Muscle layer of duodenum (tissue), 2 donors: Measurements from ENCODE around the gene KRTAP10-4.

ENCODE experiments used
- H3K27ac ChIP-seq: one replicate; pipeline ENCODE4 v1.7.0; 2013; ENCODE audit warnings: mild to moderate bottlenecking, low read length
- H3K27me3 ChIP-seq: one replicate; pipeline ENCODE4 v1.7.0; 2013; ENCODE audit warnings: low read depth, mild to moderate bottlenecking, control low read depth, low read length
- H3K36me3 ChIP-seq, 2 donors: one replicate each; pipeline ENCODE4 v1.7.0; 2013; ENCODE audit warnings: low read length in 2 of 2, control low read depth in 1 of 2, mild to moderate bottlenecking in 1 of 2; ENCODE audit not compliant: insufficient read depth in 2 of 2, control insufficient read depth in 1 of 2
- H3K4me1 ChIP-seq, 2 donors: one replicate each; pipeline ENCODE4 v1.7.0; 2013; ENCODE audit warnings: low read length in 2 of 2, mild to moderate bottlenecking in 2 of 2, control low read depth in 1 of 2, moderate library complexity in 1 of 2; ENCODE audit not compliant: insufficient read depth in 2 of 2, control insufficient read depth in 1 of 2
- H3K4me3 ChIP-seq, 2 donors: one replicate each; pipeline ENCODE4 v1.7.0; 2013; ENCODE audit warnings: low read length in 2 of 2, low read depth in 1 of 2, mild to moderate bottlenecking in 1 of 2
- H3K9me3 ChIP-seq, 2 donors: one replicate each; pipeline ENCODE4 v1.7.0; 2013; ENCODE audit warnings: low read length in 2 of 2, control low read depth in 1 of 2, mild to moderate bottlenecking in 1 of 2; ENCODE audit not compliant: control insufficient read depth in 1 of 2
- donor health status: healthy.

The KRTAP10-4 gene

GRCh38 chr21:44611551-44611950 lies 38.0 kb downstream of the KRTAP10-4 start:
- no peaks in the 10 kb centered on the region for H3K27me3 ChIP-seq
- H3K4me1 ChIP-seq = no peaks in the 10 kb centered on the region
- H3K36me3 ChIP-seq = no peaks in the 10 kb centered on the region
- no peak overlapping the region for H3K27ac ChIP-seq
- no peak overlapping the region for H3K4me3 ChIP-seq
- peaks cover 0 to 21% of the 10 kb centered on the region in 2 donors for H3K9me3 ChIP-seq

GRCh38 chr21:44612029-44612486 lies 38.5 kb downstream of the KRTAP10-4 start, which contains the start of gene KRTAP10-8:
Gene KRTAP10-8, plus strand, starts transcription at chr21:44612079. Its CDS starts 22 bp downstream, at chr21:44612101.
- Histone ChIP-seq H3K9me3 (peaks cover 0 to 21% of the 10 kb centered on the region in 2 donors), H3K27ac (no peak within 1 kb of the TSS), H3K4me3 (no peak within 1 kb of the TSS), H3K4me1 (no peaks in the 10 kb centered on the region), H3K36me3 (no peaks in the 10 kb centered on the region), H3K27me3 (no peaks in the 10 kb centered on the region)

GRCh38 chr21:44612669-44613229 lies 39.2 kb downstream of the KRTAP10-4 start:
- H3K27me3 ChIP-seq = no peaks in the 10 kb centered on the region
- no peaks in the 10 kb centered on the region for H3K36me3 ChIP-seq
- H3K27ac ChIP-seq = no peak overlapping the region
- H3K4me3 ChIP-seq = no peak overlapping the region
- H3K9me3 ChIP-seq = peaks cover 0 to 21% of the 10 kb centered on the region in 2 donors
- H3K4me1 ChIP-seq = no peaks in the 10 kb centered on the region

- H3K9me3 ChIP-seq = peaks cover 0 to 21% of the 10 kb centered on the region in 2 donors
- H3K27me3 ChIP-seq = no peaks in the 10 kb centered on the region
- H3K4me1 ChIP-seq = no peaks in the 10 kb centered on the region
- H3K36me3 ChIP-seq = no peaks in the 10 kb centered on the region
- no peak overlapping the region for H3K27ac ChIP-seq
- no peak overlapping the region for H3K4me3 ChIP-seq
These were observed 40.0 kb downstream of the KRTAP10-4 start for GRCh38 chr21:44613386-44614155.

- Histone ChIP-seq H3K4me3 (no peak overlapping the region), H3K4me1 (no peaks in the 10 kb centered on the region), H3K9me3 (peaks cover 0 to 19% of the 10 kb centered on the region in 2 donors), H3K27ac (no peak overlapping the region), H3K27me3 (no peaks in the 10 kb centered on the region), H3K36me3 (no peaks in the 10 kb centered on the region)
These were observed 40.7 kb downstream of the KRTAP10-4 start for GRCh38 chr21:44614161-44614631.

GRCh38 chr21:44614961-44615391 lies 41.4 kb downstream of the KRTAP10-4 start:
- peaks cover 0 to 21% of the 10 kb centered on the region in 2 donors for H3K9me3 ChIP-seq
- H3K27ac ChIP-seq = no peak overlapping the region
- H3K4me3 ChIP-seq = no peak overlapping the region

GRCh38 chr21:44615466-44615865 lies 41.9 kb downstream of the KRTAP10-4 start:
- Histone ChIP-seq H3K4me3 (no peak overlapping the region), H3K27me3 (no peaks in the 10 kb centered on the region), H3K36me3 (no peaks in the 10 kb centered on the region), H3K9me3 (peaks cover 0 to 21% of the 10 kb centered on the region in 2 donors), H3K4me1 (no peaks in the 10 kb centered on the region), H3K27ac (no peak overlapping the region)

More at GRCh38 chr21:44614961-44615391, 41.4 kb downstream of the KRTAP10-4 start:
- H3K4me1 ChIP-seq = no peaks in the 10 kb centered on the region
- no peaks in the 10 kb centered on the region for H3K27me3 ChIP-seq
- no peaks in the 10 kb centered on the region for H3K36me3 ChIP-seq

GRCh38 chr21:44615911-44616590 lies 42.5 kb downstream of the KRTAP10-4 start:
- Histone ChIP-seq H3K27ac (no peak overlapping the region), H3K36me3 (no peaks in the 10 kb centered on the region), H3K4me3 (no peak overlapping the region), H3K4me1 (no peaks in the 10 kb centered on the region), H3K27me3 (no peaks in the 10 kb centered on the region), H3K9me3 (peaks cover 0 to 17% of the 10 kb centered on the region in 2 donors)

- Histone ChIP-seq H3K36me3 (no peaks in the 10 kb centered on the region), H3K9me3 (peaks cover 0 to 12% of the 10 kb centered on the region in 2 donors), H3K27ac (no peak overlapping the region), H3K4me3 (no peak overlapping the region), H3K4me1 (no peaks in the 10 kb centered on the region), H3K27me3 (no peaks in the 10 kb centered on the region)
These were observed 43.0 kb downstream of the KRTAP10-4 start for GRCh38 chr21:44616591-44616926.

- Histone ChIP-seq H3K9me3 (peaks cover 0 to 7% of the 10 kb centered on the region in 2 donors), H3K27me3 (no peaks in the 10 kb centered on the region), H3K4me3 (no peak overlapping the region), H3K36me3 (no peaks in the 10 kb centered on the region), H3K4me1 (no peaks in the 10 kb centered on the region), H3K27ac (no peak overlapping the region)
These were observed 43.6 kb downstream of the KRTAP10-4 start for GRCh38 chr21:44617071-44617501.

GRCh38 chr21:44618504-44618903 lies 45.0 kb downstream of the KRTAP10-4 start:
- Histone ChIP-seq H3K9me3 (peaks cover 0 to 18% of the 10 kb centered on the region in 2 donors), H3K36me3 (no peaks in the 10 kb centered on the region), H3K4me1 (no peaks in the 10 kb centered on the region), H3K27me3 (no peaks in the 10 kb centered on the region), H3K4me3 (no peak overlapping the region), H3K27ac (no peak overlapping the region)
